Body of pancreas (tissue), 4 donors: ENCODE measurements around the gene FAN1.

Experiments used
- POLR2A ChIP-seq, 3 donors: fragments of 450-650 bp; IDR thresholded peaks; one replicate each; pipeline ENCODE4 v1.6.1; 2016; ENCODE audit warnings: antibody characterized with exemption in 3 of 3, mild to moderate bottlenecking in 2 of 3
- TF ChIP-seq, protein P1 (sequence below), 7 experiments: fragments of 450-650 bp in 4 of 7; fragments of 200-600 bp in 3 of 7; sonication (generic) in 3 of 7; IDR thresholded peaks; one replicate each; pipeline ENCODE4 v1.5.1; 2016 to 2019; ENCODE audit warnings: antibody characterized with exemption in 7 of 7

DNA sequence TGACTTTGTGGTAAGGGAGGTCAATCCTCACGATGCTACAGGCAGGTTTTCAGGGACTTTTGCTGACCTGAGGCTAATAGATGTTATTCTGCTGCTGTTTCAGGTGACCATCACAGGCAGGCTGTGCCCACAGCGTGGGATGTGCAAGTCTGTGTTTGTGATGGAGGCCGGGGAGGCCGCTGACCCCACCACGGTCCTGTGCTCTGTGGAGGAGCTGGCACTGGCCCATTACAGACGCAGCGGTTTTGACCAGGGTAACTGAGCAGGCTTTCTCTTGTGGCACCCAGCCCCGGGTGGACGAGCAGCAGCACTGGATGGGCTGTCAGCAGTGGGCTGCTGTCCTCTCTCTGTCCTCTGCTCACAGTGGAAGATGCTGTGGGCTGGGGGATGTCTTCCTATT, 22.0 kb downstream of the FAN1 start:
- TF ChIP-seq, protein P1, sequence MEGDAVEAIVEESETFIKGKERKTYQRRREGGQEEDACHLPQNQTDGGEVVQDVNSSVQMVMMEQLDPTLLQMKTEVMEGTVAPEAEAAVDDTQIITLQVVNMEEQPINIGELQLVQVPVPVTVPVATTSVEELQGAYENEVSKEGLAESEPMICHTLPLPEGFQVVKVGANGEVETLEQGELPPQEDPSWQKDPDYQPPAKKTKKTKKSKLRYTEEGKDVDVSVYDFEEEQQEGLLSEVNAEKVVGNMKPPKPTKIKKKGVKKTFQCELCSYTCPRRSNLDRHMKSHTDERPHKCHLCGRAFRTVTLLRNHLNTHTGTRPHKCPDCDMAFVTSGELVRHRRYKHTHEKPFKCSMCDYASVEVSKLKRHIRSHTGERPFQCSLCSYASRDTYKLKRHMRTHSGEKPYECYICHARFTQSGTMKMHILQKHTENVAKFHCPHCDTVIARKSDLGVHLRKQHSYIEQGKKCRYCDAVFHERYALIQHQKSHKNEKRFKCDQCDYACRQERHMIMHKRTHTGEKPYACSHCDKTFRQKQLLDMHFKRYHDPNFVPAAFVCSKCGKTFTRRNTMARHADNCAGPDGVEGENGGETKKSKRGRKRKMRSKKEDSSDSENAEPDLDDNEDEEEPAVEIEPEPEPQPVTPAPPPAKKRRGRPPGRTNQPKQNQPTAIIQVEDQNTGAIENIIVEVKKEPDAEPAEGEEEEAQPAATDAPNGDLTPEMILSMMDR (IDR thresholded peaks at IDR 0.05), result no peak
- no peak for TF ChIP-seq POLR2A (IDR thresholded peaks at IDR 0.05)
